AG08396 (cell line): ENCODE data around the gene TMEM114.
A peak's percentile ranks its signal among the peaks of the same experiment; 100 is the strongest.

Experiments
- DNase-seq: peaks from one replicate; pipeline ENCODE4 v3.0.0; 2012; ENCODE audit warnings: low spot score, mixed read lengths

The TMEM114 gene

DNA sequence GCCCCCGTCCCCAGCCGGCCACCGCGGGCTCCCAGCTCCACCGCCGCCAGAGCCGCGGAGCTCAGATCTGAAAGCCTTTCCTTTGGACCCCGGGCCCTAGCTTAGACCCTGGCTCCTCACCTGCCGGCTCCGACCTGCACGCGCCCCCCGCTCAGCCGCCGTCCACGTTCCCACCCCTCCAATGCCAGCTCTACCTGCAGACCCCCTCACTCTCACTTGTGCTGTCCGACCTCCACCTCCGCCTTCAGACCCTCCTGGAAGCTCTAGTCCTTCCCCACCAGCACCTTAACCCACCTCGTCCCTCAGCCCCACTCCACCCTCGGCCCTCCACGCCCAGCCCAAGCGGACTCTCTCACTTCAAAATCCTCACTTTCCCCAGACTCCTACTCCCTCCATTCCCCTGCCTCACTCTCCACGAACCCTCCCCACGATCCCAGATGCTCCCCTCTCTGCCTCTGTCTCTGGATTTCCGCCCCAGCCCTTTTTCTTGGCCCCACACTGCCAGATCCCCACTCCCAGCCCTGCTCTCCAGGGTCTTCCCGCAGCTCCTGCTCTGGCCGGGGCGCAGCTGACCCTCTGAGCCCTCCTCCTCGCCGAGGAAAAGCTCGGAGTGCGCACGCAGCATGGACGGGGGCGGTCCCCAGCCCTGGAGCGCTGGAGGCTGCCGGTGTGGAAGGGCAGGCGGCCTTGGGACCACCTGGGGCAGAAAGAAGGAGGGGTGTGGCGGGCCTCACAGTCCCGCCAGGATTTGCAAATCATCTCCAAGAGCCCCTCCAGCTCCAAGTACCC, at the start of gene TMEM114:
TMEM114 (minus strand) TSS at position 612 of the 789 bp plus-strand sequence. CDS start 673 bp downstream, outside the sequence.
- no peak for DNase-seq

DNA sequence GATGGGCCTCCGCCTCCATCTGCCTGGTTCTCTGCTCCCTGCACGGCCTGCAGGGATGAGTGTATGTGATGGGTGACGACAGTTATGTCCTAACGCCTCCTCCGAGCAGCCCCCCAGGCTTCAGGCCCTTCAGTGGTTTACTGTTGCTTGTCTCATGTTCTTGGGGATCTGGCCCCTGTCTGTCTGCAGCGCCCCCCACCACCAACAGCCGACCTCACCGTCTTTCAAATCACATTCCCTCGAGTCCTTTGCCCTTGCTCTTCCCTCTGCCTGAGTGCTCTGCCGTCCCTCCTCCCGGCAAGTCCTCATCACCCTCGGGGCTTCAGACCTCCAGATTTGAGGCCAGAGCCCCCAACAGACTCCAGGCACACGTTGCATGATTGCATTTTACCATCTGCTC, 49.4 kb upstream of the TMEM114 start:
- no peak for DNase-seq

DNA sequence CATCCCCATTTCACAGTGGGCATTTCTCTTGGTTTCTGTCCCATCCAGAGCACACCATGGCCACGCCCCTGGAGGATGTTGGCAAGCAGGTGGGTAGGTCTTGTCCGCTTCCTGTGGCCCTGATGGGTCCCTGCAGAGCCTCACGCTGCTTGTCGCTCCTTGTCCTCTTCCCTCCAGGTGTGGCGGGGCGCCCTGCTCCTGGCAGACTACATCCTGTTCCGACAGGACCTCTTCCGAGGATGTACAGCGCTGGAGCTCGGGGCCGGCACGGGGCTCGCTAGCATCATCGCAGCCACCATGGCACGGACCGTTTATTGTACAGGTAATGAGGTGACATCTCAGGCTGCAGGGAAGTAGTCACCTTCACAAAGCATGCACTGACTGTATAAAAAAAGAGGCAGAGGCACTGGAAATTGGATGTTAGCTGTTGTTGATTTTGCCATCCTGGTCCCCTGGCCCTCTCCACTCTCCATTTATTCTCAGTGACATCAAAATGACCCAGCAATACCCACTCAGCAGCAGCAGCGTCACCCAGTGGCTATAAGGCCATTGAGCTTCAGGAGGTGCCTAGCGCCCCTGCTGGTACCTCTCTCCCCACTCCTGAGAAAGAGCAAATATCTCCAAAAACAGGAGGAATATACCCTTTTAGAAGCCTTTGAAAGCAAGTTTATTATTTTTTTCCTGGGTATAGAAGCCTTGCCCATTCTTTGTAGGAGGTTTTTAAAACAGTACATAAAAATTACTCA, 44.9 kb upstream of the TMEM114 start:
- DNase-seq: peak; percentile 43

DNA sequence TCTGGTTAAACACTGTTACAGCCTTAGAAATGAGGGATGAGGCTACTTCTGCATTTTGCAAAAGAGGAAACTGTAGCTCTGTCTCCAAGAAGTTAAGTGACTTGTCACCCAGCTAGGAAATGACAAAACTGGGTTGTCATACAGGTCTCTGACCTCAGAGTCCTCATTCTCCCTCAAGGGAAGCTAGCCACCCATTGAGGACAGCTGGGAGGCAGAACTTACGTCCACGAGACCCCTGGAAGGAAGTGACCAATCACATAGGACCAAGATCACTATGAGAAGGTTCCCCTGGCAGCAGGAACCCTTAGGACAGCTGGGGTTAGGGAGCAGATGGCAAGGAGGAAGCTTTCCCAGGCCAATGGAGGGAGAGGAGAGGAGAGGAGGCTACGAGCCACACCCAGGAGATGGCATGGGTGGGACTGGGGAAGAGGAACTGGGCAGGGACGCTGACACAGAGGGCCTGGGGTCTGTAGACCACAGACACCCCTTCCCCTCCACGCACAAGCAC, 42.4 kb upstream of the TMEM114 start:
- DNase-seq: no peak

DNA sequence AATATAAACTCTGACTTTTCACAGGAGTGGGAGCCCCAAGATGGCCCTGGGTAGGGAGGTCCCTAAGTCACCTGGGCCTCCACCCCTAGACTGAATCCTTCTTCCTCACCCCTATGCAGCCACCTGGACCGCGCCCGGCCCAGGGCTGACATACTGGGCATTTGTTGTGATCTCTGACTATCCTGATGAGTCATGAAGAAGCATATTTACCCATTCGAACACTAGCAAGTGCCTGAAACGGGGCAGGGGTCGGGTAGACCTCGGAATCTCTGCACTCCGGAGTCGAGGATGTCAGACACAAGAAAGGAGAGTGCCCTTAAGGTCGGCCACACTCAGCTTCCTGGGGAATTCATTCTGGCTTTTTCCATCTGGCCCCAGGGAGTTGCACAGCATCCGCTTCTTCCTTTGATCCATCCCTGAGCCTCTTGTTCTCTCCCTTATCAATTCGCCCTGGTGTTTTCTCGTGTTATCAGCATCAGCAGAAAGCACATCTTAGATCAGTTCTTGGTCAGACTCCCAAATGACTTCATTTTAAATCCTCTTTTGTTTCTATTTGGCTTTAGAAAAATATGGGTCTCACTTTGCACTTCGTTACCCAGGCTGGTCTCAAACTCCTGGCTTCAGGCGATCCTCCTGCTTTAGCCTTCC, 41.6 kb upstream of the TMEM114 start:
- DNase-seq: no peak

DNA sequence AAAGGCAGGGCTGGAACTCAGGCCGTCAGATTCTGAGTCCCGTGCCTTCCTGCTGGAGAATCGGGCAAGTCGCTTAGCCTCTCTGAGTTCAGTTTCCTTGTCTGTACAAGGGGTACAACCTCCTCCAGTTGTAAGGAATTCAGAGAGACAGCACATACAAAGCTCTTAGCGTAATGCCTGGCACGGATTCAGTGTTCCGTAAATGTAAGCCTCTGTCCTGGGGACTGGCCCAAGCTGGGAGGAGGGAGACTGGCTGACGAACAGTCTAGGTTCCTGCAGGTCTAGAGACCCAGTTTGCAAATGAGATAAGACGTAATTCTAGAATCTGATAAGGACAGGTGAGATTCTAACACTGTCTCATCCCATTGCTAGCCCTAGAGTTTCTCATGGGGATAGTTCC, 41.1 kb upstream of the TMEM114 start:
- DNase-seq: no peak

DNA sequence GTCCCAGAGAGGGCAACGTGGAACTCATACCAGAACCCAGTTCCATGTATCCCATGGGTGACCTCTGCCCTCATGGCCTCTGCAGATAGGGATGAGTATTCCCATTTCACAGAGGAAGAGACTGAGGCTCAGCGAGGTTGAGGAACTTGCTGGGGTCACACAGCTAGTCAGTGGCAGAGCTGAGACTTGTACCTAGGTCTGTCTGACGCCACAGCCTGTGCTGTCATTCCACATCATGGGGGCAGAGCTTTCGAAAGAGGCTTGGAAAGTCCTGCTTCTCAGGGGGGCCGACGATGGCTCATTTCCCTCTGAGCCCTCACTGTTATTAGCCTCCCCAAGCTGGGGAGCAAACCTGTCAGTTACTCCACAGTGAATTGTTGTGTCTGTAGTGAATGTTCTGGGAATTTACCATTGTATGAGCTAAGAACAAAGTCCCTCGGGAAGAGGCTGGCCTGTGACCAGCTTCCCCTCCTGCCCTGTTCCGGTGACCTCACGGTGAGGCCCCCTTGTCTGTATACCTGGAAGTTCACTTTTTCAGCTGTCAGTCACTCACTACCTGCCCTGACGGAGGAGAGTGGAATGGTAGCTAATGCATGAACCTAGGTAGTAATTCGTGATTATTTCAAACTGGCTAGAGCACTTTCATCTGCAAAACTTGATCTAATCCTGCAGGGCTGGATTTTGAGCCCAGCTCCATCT, 40.1 kb upstream of the TMEM114 start:
- no peak for DNase-seq

DNA sequence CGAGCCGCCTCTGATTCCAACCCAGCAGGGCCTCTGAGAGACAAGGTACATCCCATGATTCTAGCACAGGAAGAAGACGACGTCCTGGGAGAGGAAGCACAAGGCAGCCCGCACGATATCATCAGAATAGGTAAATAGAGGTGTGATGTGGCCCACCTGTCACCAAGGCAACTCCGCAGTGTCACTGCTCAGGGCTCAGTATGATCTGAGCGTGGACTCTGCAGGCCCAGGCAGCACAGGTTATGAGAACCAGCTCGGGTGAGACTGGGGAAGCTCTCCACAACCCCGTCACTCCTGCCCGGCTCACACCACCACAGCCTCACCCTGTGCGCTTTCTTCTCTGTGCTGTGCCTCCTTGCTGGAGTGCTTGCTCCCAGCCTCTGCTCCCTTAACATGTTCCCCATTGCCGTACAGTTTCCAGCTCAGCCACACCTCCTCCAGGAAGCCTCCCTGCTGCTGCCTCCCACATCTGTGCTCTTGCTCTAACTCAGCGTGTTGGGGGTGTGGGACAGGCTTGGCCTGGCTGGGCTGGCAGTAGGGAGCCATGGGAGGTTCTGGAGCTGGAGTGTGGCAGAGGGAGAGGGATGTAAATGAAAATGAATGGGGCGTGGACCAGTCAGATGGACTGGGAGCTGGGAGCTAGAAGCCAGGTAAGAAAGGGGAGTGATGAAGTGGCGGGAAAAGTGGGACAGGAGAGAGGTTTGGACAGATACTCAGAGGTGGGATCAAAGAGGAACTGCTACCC, 38.8 kb upstream of the TMEM114 start:
- DNase-seq: no peak

DNA sequence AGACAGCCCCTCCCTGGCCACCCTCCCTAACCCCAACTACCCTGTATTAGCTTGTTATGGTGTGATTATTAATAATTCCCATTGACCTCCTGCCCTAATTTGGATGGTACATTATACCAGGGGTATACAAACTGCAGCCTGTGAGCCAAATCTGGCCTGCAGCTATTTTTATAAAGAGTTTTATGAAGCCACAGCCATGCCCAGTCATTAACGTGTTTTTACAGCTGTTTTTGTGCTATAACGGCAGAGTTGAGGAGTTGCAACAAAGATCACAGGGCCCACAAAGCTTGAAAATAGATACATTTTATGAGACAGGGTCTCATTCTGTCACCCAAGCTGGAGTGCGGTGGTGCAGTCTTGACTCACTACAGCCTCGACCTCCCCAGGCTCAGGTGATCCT, 37.1 kb upstream of the TMEM114 start:
- DNase-seq: no peak

DNA sequence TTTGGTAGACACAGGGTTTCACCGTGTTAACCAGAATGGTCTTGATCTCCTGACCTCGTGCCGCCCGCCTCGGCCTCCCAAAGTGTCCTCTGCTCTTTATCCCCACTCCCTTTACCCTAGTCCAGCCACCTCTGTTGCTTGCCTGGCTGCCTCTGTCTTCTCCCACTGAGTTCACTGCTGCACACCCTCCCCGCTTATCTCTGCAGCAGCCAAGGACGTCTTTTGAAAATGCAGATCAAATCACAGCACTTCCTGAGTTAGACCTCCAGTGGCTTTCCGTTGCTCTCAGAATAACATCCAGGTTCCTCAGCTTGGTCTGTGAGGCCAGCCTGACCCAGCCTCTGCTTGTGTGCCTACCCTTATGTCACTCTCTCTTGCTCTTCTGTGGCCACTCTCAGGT, 36.6 kb upstream of the TMEM114 start:
- DNase-seq: no peak

DNA sequence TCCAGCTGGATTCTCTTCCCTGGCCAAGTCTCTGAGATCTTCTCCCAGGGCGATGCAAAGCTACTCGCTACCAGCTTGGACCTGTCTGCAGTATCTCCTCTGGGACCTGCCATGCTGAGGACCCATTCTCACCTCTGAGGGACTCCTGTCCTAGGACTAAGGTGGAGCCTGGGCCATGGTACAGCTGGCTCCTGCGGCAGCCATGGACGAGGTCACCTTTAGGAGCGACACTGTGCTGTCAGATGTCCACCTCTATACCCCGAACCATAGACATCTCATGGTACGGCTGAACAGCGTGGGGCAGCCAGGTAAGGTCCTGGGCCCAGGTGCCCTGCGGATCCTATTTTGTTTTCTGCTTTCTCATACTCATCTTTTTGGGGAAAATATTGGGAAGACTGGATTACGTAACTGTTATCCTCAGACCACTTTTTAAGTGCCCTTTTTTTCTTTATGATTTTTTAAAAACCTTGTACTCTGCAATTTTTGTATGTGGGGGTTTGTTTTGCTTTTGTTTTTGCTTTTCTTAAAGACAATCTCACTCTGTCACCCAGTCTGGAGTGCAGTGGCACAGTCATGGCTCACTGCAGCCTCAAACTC, 35.3 kb upstream of the TMEM114 start:
- DNase-seq: no peak

DNA sequence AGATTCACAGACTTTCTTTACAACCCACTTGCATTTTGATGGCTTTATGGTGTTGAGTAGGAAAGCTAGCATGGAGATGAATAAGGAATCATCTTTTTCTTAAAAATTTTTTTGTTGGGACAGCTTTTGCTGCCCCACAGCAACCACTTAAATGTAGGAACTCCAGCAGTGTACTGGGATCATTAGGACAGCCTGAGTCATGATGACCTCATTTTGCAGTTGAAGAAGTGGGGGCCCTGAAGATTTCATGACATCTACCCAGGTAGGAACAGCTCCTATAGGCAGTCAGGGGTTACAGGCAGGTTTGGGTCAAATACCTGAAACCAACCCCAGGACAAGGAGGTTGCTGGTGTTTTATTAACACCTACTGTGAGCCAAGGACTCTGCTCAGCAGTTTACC, 33.3 kb upstream of the TMEM114 start:
- peak; percentile 54 for DNase-seq

DNA sequence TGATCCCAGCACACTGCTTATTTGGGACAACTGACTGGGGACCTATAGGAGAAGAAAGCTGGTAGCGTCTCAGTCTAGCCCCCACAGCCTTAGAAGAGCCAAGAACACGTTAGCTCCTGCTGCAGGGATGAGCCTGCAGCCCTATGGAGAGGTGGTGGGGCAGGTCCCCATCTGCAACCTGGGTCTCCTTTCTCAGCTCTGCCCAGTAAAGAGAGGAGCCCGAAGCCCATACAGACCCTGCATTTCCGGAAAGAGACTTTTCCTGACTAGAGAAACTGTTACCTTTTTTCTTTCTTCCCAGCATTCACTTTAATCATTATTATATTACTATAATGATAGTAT, 32.0 kb upstream of the TMEM114 start:
- DNase-seq: no peak

DNA sequence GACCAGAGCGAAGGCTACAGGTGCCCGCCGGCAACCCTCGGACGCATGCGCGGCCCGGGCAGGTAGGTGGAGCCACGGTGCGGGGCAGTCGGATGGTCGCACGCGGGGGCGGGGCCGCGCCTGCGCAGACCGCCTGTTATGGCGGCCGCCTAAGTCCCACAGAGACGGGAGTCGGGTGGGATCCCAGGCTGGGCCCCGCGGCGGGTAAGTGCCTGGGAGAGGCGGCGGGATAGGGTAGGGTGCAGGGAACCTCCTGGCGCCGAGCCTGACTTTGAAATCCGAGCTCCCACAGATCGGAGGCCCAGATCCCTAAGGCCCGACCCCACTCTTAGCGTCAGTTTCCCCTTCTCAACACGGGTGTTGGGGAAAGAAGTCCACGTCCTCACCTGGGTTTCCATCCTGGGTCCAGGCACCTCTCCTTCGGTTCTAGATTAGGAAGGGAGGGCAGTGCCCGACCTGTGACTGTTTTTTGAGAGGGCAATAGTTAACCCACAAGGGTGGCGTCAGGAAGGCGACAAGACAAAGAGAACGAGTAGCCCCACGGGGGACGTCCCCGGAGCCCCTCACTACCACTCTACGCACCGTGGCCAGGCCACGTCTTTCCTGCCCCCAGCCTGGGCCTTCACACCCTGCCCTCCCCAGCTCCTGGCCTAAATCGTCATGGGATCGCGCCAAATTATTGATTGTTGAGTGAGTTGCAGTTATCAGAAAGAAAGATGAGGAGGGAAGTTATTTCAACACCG, 31.4 kb upstream of the TMEM114 start, which contains the start of gene METTL22:
METTL22 (plus strand) TSS at position 127 of the 743 bp plus-strand sequence. CDS start 3,968 bp downstream, outside the sequence.
- DNase-seq: peak; percentile 100

DNA sequence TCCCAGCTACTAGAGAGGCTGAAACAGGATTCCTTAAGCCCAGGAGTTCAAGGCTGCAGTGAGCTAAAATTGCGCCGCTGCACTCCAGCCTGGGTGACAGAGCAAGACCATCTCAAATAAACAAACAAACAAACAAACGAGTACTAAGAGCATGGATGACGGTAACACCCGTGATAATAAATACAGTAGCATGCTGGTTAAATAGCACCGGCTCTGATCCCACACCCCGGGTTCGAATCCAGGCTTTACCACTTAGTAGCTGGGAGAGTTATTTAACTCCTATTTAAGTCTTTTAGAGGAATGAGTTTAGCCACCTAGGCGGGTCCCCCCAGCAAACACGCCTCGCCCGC, 30.9 kb upstream of the TMEM114 start:
- DNase-seq: no peak

DNA sequence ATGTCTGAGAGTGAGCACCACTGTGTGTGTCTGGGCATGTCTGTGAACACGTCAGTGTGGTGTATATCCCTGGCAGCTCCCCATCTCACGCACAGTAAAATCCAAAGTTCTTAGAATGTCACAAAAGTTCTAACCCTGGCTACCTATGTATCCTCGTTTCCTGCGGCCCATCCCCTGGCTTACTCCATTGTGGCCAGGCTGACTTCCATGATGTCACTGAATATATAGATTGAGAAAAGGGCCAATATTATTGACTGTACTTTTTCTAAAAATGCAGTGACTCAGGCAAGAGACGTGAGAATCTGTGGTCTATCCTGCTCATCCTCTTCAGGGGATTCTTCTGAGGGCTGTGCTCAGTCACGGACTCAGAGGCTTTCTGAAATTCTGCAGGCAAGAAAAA, 30.2 kb upstream of the TMEM114 start:
- DNase-seq: no peak

DNA sequence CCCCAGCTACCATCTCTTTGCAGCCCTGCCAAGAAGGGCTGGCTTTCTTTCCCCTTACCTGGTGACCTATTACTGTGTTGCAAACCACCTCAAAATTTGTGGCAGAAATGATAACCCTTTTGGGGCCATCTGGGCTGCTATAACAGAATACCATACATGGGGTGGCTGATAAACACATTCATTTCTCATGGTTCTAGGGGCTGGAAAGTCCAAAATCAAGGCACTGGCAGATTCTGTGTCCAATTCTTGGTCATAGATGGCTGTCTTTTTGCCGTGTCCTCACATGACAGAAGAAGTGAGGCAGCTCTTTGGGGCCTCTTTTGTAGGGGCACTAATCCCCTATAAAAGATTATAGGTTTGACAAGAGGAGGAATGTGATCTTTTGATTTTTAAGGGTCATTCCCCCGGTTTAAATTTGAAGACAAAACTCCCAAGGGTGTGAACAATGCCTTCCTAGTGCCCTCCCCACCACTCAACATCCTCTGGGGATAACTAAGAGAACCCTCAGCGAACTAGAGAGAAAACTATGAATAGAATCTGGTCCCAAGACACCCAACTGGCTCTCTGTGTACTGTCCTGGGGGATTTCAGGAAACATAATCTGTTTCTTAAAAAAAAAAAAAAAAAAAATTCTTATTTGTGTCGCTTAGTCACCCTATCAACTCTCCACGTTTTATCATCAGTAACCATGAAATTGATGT, 29.5 kb upstream of the TMEM114 start:
- no peak for DNase-seq

DNA sequence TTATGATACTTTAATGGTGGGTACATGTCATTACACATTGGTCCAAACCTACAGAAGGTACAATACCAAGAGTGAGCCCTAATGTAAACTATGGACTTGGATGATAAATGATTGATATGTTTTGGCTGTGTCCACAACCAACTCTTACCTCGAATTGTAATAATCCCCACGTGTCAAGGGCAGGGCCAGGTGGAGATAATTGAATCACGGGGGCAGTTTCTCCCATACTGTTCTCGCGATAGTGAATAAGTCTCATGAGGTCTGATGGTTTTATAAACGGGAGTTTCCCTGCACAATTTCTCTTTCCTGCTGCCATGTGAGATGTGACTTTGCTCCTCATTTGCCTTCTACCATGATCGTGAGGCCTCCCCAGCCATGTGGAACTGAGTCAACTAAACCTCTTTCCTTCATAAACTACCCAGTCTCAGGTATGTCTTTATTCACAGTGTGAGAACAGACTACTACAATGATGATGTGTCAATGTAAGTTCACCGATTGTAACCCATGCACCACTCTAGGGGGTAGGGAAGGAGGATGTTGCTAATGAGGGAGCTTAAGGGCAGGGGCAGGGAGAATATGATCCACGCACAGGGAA, 24.2 kb upstream of the TMEM114 start:
- no peak for DNase-seq

DNA sequence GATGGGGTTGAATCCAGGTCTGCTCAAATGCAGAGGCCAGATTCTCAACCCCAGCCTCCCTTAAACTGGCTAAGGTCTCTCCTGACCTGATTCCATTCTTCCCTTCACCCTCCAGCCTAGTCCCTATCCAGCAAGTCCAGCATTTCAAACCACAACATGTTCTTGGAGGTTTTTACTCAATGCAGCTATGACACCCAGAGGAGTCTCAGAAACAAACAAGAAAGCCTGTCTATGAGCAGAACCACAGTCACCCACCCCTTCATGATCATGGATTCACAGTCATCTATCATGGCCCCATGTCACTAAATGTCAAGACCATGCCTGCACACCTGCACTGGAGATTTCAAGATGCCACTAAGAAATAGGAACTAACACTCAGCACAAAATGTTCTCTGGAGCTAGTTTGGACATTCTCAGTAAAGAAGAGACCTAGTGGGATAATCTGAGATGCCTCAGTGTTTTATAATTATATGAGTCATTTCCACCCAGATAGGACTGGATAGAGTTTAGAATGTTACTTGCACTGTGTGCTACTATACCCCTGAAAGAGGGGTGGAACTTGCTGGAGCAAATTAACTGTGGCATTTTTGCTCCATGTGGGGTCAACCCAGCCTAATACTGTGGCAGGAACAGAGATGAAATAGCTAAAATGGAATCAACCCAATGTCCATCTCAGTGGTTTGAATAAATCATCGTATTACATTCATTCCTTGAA, 21.7 kb upstream of the TMEM114 start:
- no peak for DNase-seq
